T-cell (primary cell): ENCODE data around the gene SELPLG. TPM values are rescaled to one million over a fixed set of nuclear protein-coding genes. Genes with fewer than 3 reads are reported as not detected.

Experiments
- ATAC-seq, 4 experiments: fragments of 200-7000 bp in 3 of 4; fragments of 150-1000 bp in 1 of 4; cut with Tn5 transposase; replicated peaks in 1 of 4; 1 replicate in 3 of 4; 2 replicates in 1 of 4; pipeline ENCODE4 v1.10.0; 2021; ENCODE audit warnings: moderate library complexity in 3 of 4, mild to moderate bottlenecking in 2 of 4, moderate number of reproducible peaks in 1 of 4
- CTCF ChIA-PET, 2 donors: fragments of 300-600 bp; sonication (Branson Sonifier 250); formaldehyde crosslinking; loops; one replicate each; lab custom pipeline; 2022; ENCODE audit warnings: antibody characterized with exemption in 2 of 2; lab: Charles Lee
- POLR2A ChIA-PET, 2 donors: fragments of 300-600 bp; sonication (Branson Sonifier 250); formaldehyde crosslinking; loops; one replicate each; lab custom pipeline; 2022; ENCODE audit warnings: antibody characterized with exemption in 2 of 2; lab: Charles Lee
- DNase-seq, 35 experiments: peaks; one replicate each; pipeline versions ENCODE4 v3.0.0 to v3.0.0-alpha.2; 2013 to 2023
- H3K27ac ChIP-seq: one replicate; pipeline ENCODE4 v1.5.1; 2013; ENCODE audit warnings: low read length
- H3K27me3 ChIP-seq, 2 experiments: replicated peaks in 1 of 2; 1 replicate in 1 of 2; 2 replicates in 1 of 2; pipeline versions ENCODE4 v1.6.1 to v1.7.0; 2013; ENCODE audit warnings: low read length in 1 of 2, mixed read lengths in 1 of 2; ENCODE audit not compliant: control insufficient read depth in 2 of 2, insufficient read depth in 2 of 2; ENCODE audit errors: extremely low read depth in 1 of 2
- H3K36me3 ChIP-seq, 2 donors: 1 replicate in 1 of 2; 2 replicates in 1 of 2; pipeline versions ENCODE4 v1.6.1 to v1.7.0; 2013; ENCODE audit warnings: low read length in 1 of 2; ENCODE audit not compliant: control insufficient read depth in 2 of 2, insufficient read depth in 1 of 2; ENCODE audit errors: extremely low read depth in 1 of 2
- H3K4me1 ChIP-seq, 2 experiments: 1 replicate in 1 of 2; 2 replicates in 1 of 2; pipeline versions ENCODE4 v1.6.1 to v1.7.0; 2013; ENCODE audit warnings: low read length in 2 of 2, mixed read lengths in 1 of 2; ENCODE audit not compliant: insufficient read depth in 2 of 2, control insufficient read depth in 1 of 2; ENCODE audit errors: extremely low read depth in 1 of 2
- H3K4me3 ChIP-seq, 2 donors: 1 replicate in 1 of 2; 2 replicates in 1 of 2; pipeline versions ENCODE4 v1.5.1 to v1.7.0; 2013; ENCODE audit warnings: mild to moderate bottlenecking in 2 of 2, low read length in 1 of 2, moderate library complexity in 1 of 2; ENCODE audit not compliant: control insufficient read depth in 1 of 2; ENCODE audit errors: extremely low read depth in 1 of 2
- H3K9me3 ChIP-seq: 2 replicates; pipeline ENCODE4 v1.7.0; 2013
- H3K27ac Mint-ChIP-seq, 2 donors: one replicate each; pipeline ENCODE4 v1.8.0; 2020 to 2021; ENCODE audit warnings: mild to moderate bottlenecking in 2 of 2, mixed read lengths in 2 of 2
- H3K27me3 Mint-ChIP-seq, 2 donors: one replicate each; pipeline ENCODE4 v1.8.0; 2021 to 2022; ENCODE audit warnings: mixed read lengths in 2 of 2
- H3K36me3 Mint-ChIP-seq: one replicate; pipeline ENCODE4 v1.8.0; 2021; ENCODE audit warnings: mixed read lengths
- H3K4me1 Mint-ChIP-seq, 3 donors: one replicate each; pipeline ENCODE4 v1.8.0; 2020 to 2022; ENCODE audit warnings: mixed read lengths in 3 of 3, mild to moderate bottlenecking in 1 of 3
- H3K4me3 Mint-ChIP-seq, 3 donors: one replicate each; pipeline ENCODE4 v1.8.0; 2020 to 2022; ENCODE audit warnings: mild to moderate bottlenecking in 3 of 3, mixed read lengths in 3 of 3, moderate library complexity in 3 of 3
- H3K9me3 Mint-ChIP-seq, 3 donors: one replicate each; pipeline ENCODE4 v1.8.0; 2020 to 2022; ENCODE audit warnings: mixed read lengths in 3 of 3
- WGBS: methylation state at CpG from one replicate; pipeline ENCODE4 v1.1.5; 2013; ENCODE audit warnings: missing lambda C conversion rate; ENCODE audit not compliant: insufficient coverage; 5-methylcytosine and 5-hydroxymethylcytosine counted together
- total RNA-seq, 35 experiments: library from RNA in 6 of 35; stranded (reverse) in 6 of 35; fragments of 120-200 nt in 1 of 35; gene quantifications; one replicate each; pipeline versions ENCODE4 v1.2.1 to v1.2.4 and lab custom pipeline; 2013 to 2026

SELPLG gene
- total RNA-seq, 5 donors from 2014 or later (not counting 1 experiment from before 2014, with no cell fraction given), result 102 to 220 (median 215) TPM

- Mint-ChIP-seq H3K4me1 (peaks cover 0 to 1% (median 0%) of the 10 kb centered on the region in 3 donors), H3K27me3 (no peaks in the 10 kb centered on the region), H3K9me3 (no peaks in the 10 kb centered on the region), H3K27ac (no peak overlapping the region), H3K4me3 (no peak overlapping the region), H3K36me3 (peaks cover 13% of the 10 kb centered on the region)
- Histone ChIP-seq H3K9me3 (no peaks in the 10 kb centered on the region), H3K4me1 (no peaks in the 10 kb centered on the region), H3K27me3 (no peaks in the 10 kb centered on the region), H3K36me3 (no peaks in the 10 kb centered on the region), H3K27ac (no peak overlapping the region), H3K4me3 (no peak overlapping the region)
- DNase-seq, result no peak
- POLR2A ChIA-PET, result no interaction called here
- ATAC-seq, result no peak
- 85% methylated on average over 2 of the region's 5 CpGs for WGBS
- CTCF ChIA-PET, result interaction anchor here in 1 of 2 donors (0.6 kb wide), 1 partner anchor 22 kb away, joined by 6 read pairs; no protein-coding TSS in a partner anchor
Observed at GRCh38 chr12:108676707-108677106, 43.0 kb upstream of the SELPLG start.

- H3K27me3 Mint-ChIP-seq, result no peaks in the 10 kb centered on the region
- H3K4me1 Mint-ChIP-seq, result peaks cover 0 to 1% (median 0%) of the 10 kb centered on the region in 3 donors
- Histone ChIP-seq H3K27ac (no peak overlapping the region), H3K36me3 (no peaks in the 10 kb centered on the region), H3K4me1 (no peaks in the 10 kb centered on the region), H3K9me3 (no peaks in the 10 kb centered on the region), H3K4me3 (no peak overlapping the region), H3K27me3 (no peaks in the 10 kb centered on the region)
- ChIA-PET CTCF (no interaction called here), POLR2A (no interaction called here)
- no peak overlapping the region for H3K4me3 Mint-ChIP-seq
- 100% methylated on average over 3 of the region's 4 CpGs for WGBS
- DNase-seq (no peak), ATAC-seq (no peak)
- no peaks in the 10 kb centered on the region for H3K9me3 Mint-ChIP-seq
- no peak overlapping the region for H3K27ac Mint-ChIP-seq
- H3K36me3 Mint-ChIP-seq, result peaks cover 13% of the 10 kb centered on the region
Observed at GRCh38 chr12:108675792-108676191, 42.1 kb upstream of the SELPLG start.

GRCh38 chr12:108672054-108672453, 38.4 kb upstream of the SELPLG start:
- ChIA-PET POLR2A (no interaction called here), CTCF (no interaction called here)
- Mint-ChIP-seq H3K36me3 (peaks cover 10% of the 10 kb centered on the region), H3K9me3 (no peaks in the 10 kb centered on the region), H3K27ac (no peak overlapping the region), H3K27me3 (no peaks in the 10 kb centered on the region), H3K4me3 (no peak overlapping the region), H3K4me1 (no peaks in the 10 kb centered on the region)
- Histone ChIP-seq H3K9me3 (no peaks in the 10 kb centered on the region), H3K4me1 (no peaks in the 10 kb centered on the region), H3K4me3 (no peak overlapping the region), H3K27me3 (no peaks in the 10 kb centered on the region), H3K36me3 (no peaks in the 10 kb centered on the region), H3K27ac (no peak overlapping the region)
- no CpG with 5 or more reads among the region's 3 CpGs for WGBS
- no peak for ATAC-seq
- DNase-seq, result no peak

GRCh38 chr12:108671110-108671509, 37.4 kb upstream of the SELPLG start:
- no peaks in the 10 kb centered on the region for H3K9me3 ChIP-seq
- Mint-ChIP-seq H3K4me1 (no peaks in the 10 kb centered on the region), H3K9me3 (no peaks in the 10 kb centered on the region), H3K27me3 (no peaks in the 10 kb centered on the region), H3K36me3 (peaks cover 10% of the 10 kb centered on the region), H3K4me3 (no peak overlapping the region), H3K27ac (no peak overlapping the region)
- ATAC-seq, result no peak
- no CpG with 5 or more reads among the region's 3 CpGs for WGBS
- ChIA-PET POLR2A (interaction anchor here (0.6 to 0.7 kb wide), 2 partner anchors 132 to 228 kb away, joined by 4 read pairs; no protein-coding TSS in a partner anchor), CTCF (no interaction called here)
- no peak for DNase-seq
- no peaks in the 10 kb centered on the region for H3K36me3 ChIP-seq
- no peak overlapping the region for H3K27ac ChIP-seq
- H3K4me3 ChIP-seq, result no peak overlapping the region
- no peaks in the 10 kb centered on the region for H3K4me1 ChIP-seq
- no peaks in the 10 kb centered on the region for H3K27me3 ChIP-seq

- no peak for ATAC-seq
- Mint-ChIP-seq H3K9me3 (no peaks in the 10 kb centered on the region), H3K27ac (no peak overlapping the region), H3K4me1 (no peaks in the 10 kb centered on the region), H3K36me3 (peaks cover 4% of the 10 kb centered on the region), H3K4me3 (no peak overlapping the region), H3K27me3 (no peaks in the 10 kb centered on the region)
- Histone ChIP-seq H3K4me3 (no peak overlapping the region), H3K27ac (no peak overlapping the region), H3K27me3 (no peaks in the 10 kb centered on the region), H3K36me3 (no peaks in the 10 kb centered on the region), H3K4me1 (no peaks in the 10 kb centered on the region), H3K9me3 (no peaks in the 10 kb centered on the region)
- DNase-seq, result no peak
- CTCF ChIA-PET, result interaction anchor here in 1 of 2 donors (1.5 kb wide), 1 partner anchor 133 kb away, joined by 11 read pairs; no protein-coding TSS in a partner anchor
- 67% methylated on average over 1 of the region's 7 CpGs for WGBS
- POLR2A ChIA-PET, result no interaction called here
Observed at GRCh38 chr12:108670066-108670631, 36.5 kb upstream of the SELPLG start.

GRCh38 chr12:108668542-108668941, 34.8 kb upstream of the SELPLG start:
- no peak for ATAC-seq
- Histone ChIP-seq H3K27ac (no peak overlapping the region), H3K27me3 (no peaks in the 10 kb centered on the region), H3K9me3 (no peaks in the 10 kb centered on the region), H3K4me1 (no peaks in the 10 kb centered on the region), H3K4me3 (no peak overlapping the region), H3K36me3 (no peaks in the 10 kb centered on the region)
- CTCF ChIA-PET, result interaction anchor here (1.0 to 1.7 kb wide), 5 partner anchors 15 to 136 kb away, joined by 3 to 11 read pairs (median 3); no protein-coding TSS in a partner anchor
- Mint-ChIP-seq H3K27ac (no peak overlapping the region), H3K4me1 (peaks cover 8 to 13% (median 8%) of the 10 kb centered on the region in 3 donors), H3K4me3 (no peak overlapping the region), H3K27me3 (no peaks in the 10 kb centered on the region), H3K36me3 (peaks cover 4% of the 10 kb centered on the region), H3K9me3 (no peaks in the 10 kb centered on the region)
- WGBS, result no CpG with 5 or more reads among the region's 1 CpG
- POLR2A ChIA-PET, result interaction anchor here in 1 of 2 donors (0.6 kb wide), 1 partner anchor 46 kb away, joined by 4 read pairs; no protein-coding TSS in a partner anchor
- no peak for DNase-seq
